Calu3 (cell line): Measurements from ENCODE around the gene FOXD4L3. TPM values are rescaled to one million over a fixed set of nuclear protein-coding genes. Genes with fewer than 3 reads are reported as not detected.
"Not testable (repeated sequence)": the region's sequence is repeated elsewhere in the genome, so short reads cannot be mapped to it uniquely, and the experiment has no call there.

Experiments used
- Bru-seq: library from RNA; stranded (reverse); fragments of 400-500 nt; gene quantifications from one replicate; lab custom pipeline; 2021; lab: Mats Ljungman, UMichigan
- BruChase-seq, 2 experiments: library from RNA; stranded (reverse); fragments of 400-500 nt; gene quantifications; one replicate each; lab custom pipeline; 2021; lab: Mats Ljungman, UMichigan
- BruUV-seq: library from RNA; stranded (reverse); fragments of 400-500 nt; replicated peaks from 2 replicates; lab custom pipeline; 2021; lab: Mats Ljungman, UMichigan
- CTCF ChIA-PET: fragments of 300-600 bp; sonication (Branson Sonifier 250); formaldehyde crosslinking; loops from one replicate; lab custom pipeline; 2022; ENCODE audit warnings: antibody characterized with exemption; lab: Charles Lee
- DNase-seq: peaks from one replicate; pipeline ENCODE4 v3.0.0; 2022
- H3K27ac Mint-ChIP-seq: one replicate; pipeline ENCODE4 v1.8.0; 2022; ENCODE audit warnings: mixed read lengths; ENCODE audit not compliant: unreplicated experiment
- H3K27me3 Mint-ChIP-seq: one replicate; pipeline ENCODE4 v1.8.0; 2022; ENCODE audit warnings: mixed read lengths; ENCODE audit not compliant: unreplicated experiment
- H3K36me3 Mint-ChIP-seq: one replicate; pipeline ENCODE4 v1.8.0; 2022; ENCODE audit warnings: mild to moderate bottlenecking, moderate library complexity, mixed read lengths; ENCODE audit not compliant: insufficient read depth, unreplicated experiment
- H3K4me1 Mint-ChIP-seq: one replicate; pipeline ENCODE4 v1.8.0; 2022; ENCODE audit warnings: mild to moderate bottlenecking, low read depth, mixed read lengths; ENCODE audit not compliant: unreplicated experiment
- H3K4me3 Mint-ChIP-seq: one replicate; pipeline ENCODE4 v1.8.0; 2022; ENCODE audit warnings: mild to moderate bottlenecking, low read depth, moderate library complexity, mixed read lengths; ENCODE audit not compliant: unreplicated experiment
- H3K9me3 Mint-ChIP-seq: one replicate; pipeline ENCODE4 v1.8.0; 2022; ENCODE audit warnings: low read depth, mixed read lengths; ENCODE audit not compliant: unreplicated experiment
- intact Hi-C: fragments of 100-400 bp; cut with micrococcal nuclease; formaldehyde crosslinking; loops from one replicate; pipeline ENCODE4 v1.10.0; 2022; ENCODE audit not compliant: unreplicated experiment
- long read RNA-seq: library from polyadenylated mRNA; stranded (forward); transcript quantifications from one replicate; pipeline ENCODE4 v2.0.0, GENCODE V29; 2022
- total RNA-seq: library from RNA; stranded (reverse); gene quantifications from 2 replicates; pipeline ENCODE4 v1.2.3, GENCODE V29; 2022

Gene FOXD4L3
- total RNA-seq (0.95 and 1.2 TPM in 2 replicates), Bru-seq, nascent RNA (percentile 37 among the genes with signal in this experiment), BruChase-seq, experiment 1, labeled RNA remaining after a 6-hour chase (percentile 24 among the genes with signal in this experiment), BruChase-seq, experiment 2, labeled RNA remaining after a 2-hour chase (percentile 39 among the genes with signal in this experiment)
- long read RNA-seq, result 0 reads

DNA sequence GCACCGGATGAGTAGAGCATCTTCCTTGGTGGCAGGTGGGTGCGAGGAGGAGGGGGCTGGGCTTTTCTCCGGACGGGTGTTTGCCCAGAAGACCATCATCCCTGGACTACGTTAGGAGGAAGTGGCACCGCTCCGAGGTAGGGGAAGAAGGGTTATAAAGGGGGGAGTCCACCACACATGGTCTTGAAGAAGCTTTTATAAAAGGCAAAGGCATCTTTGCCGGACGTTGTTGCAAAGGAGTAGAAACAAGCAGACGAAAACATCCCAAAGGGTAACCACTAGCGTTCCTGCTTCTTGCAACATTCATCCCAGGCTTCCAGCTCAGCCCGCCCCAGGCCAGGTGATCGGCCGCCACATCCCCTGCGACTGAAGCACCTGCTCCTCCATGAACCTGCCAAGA is at the start of gene FOXD4L3:
Gene FOXD4L3, plus strand, starts transcription at position 301 of the 400 bp plus-strand sequence. Its CDS starts 85 bp downstream, at position 386.
- H3K9me3 Mint-ChIP-seq, H3K4me3 Mint-ChIP-seq, CTCF ChIA-PET, H3K4me1 Mint-ChIP-seq, H3K27me3 Mint-ChIP-seq, BruUV-seq, intact Hi-C loops, H3K27ac Mint-ChIP-seq, H3K36me3 Mint-ChIP-seq, DNase-seq: not testable (repeated sequence)

DNA sequence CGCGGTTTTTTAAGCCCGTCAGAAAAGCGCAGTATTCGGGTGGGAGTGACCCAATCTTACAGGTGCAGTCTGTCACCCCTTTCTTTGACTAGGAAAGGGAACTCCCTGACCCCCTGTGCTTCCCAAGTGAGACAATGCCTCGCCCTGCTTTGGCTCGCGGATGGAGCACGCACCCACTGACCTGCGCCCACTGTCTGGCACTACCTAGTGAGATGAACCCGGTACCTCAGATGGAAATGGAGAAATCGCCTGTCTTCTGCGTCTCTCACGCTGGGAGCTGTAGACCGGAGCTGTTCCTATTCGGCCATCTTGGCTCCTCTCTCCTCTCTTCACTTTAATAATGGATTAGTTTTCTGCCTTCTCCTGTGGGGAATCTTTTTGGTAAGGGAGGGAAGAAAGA is 21.6 kb upstream of the FOXD4L3 start:
- H3K4me1 Mint-ChIP-seq, H3K27me3 Mint-ChIP-seq, H3K27ac Mint-ChIP-seq, CTCF ChIA-PET, intact Hi-C loops, H3K4me3 Mint-ChIP-seq, H3K36me3 Mint-ChIP-seq, BruUV-seq, H3K9me3 Mint-ChIP-seq, DNase-seq: not testable (repeated sequence)

GRCh38 chr9:68303771-68304170 is 1.1 kb downstream of the FOXD4L3 start:
- H3K9me3 Mint-ChIP-seq, H3K4me3 Mint-ChIP-seq, H3K27ac Mint-ChIP-seq, DNase-seq, H3K36me3 Mint-ChIP-seq, intact Hi-C loops, BruUV-seq, CTCF ChIA-PET, H3K27me3 Mint-ChIP-seq, H3K4me1 Mint-ChIP-seq: not testable (repeated sequence)

DNA sequence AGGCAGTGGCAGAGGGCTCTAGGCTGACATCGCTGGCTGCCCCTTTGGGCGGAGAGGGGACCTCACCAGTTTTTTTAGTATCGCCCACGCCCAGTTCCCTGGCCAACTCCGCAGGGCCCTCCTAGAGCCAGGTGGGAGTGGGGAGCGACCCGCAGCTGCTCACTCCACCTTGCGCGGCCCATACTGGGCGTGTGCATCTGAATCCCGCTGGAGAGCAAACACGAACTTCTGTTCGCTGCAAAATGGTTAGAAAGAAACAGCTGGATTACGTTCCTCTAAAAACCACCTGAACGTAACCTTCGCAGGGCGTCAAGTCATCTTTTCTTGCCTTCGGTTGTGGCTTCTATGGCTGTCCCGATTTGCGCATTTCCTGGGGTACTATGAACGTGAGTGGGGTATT is 1.5 kb downstream of the FOXD4L3 start:
- not testable (repeated sequence) for BruUV-seq, H3K4me1 Mint-ChIP-seq

GRCh38 chr9:68304777-68305176 is 2.1 kb downstream of the FOXD4L3 start:
- not testable (repeated sequence) for H3K27ac Mint-ChIP-seq, H3K27me3 Mint-ChIP-seq, BruUV-seq

More for the DNA sequence above, 1.5 kb downstream of the FOXD4L3 start:
- intact Hi-C loops, H3K4me3 Mint-ChIP-seq, CTCF ChIA-PET, H3K27me3 Mint-ChIP-seq, H3K27ac Mint-ChIP-seq, H3K36me3 Mint-ChIP-seq, H3K9me3 Mint-ChIP-seq, DNase-seq: not testable (repeated sequence)

GRCh38 chr9:68305680-68306285 is 3.1 kb downstream of the FOXD4L3 start:
- H3K4me3 Mint-ChIP-seq, H3K27ac Mint-ChIP-seq, CTCF ChIA-PET: not testable (repeated sequence)

More at GRCh38 chr9:68304777-68305176, 2.1 kb downstream of the FOXD4L3 start:
- H3K4me3 Mint-ChIP-seq, intact Hi-C loops, CTCF ChIA-PET, DNase-seq, H3K4me1 Mint-ChIP-seq, H3K9me3 Mint-ChIP-seq, H3K36me3 Mint-ChIP-seq: not testable (repeated sequence)

DNA sequence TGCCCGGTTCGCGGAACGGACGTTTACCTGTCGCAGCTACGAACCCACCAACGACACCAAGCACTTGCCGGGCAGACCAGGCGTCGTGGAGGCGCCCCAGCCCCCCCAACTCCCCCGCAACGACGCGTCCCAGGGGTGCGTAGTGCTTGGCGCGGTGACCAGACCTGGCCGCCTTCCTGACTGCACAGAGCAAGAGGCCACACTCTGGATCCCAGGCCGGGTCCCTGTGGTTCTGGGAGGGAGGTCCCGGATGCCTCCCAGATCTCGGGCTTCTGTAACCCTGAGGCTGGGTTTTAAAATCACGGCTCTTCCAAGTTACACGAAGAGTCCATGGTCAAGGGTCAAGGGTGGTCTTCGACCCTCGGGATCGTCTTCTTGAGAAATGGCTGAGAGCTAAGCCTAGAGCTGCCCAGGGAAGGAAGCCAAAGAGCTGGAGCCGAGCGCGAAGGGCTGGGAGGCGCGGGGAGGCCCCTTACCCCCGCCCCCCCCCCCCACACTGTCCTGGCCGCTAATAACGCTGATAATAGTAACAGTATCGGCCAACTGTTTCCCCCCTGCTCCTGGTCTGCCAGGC is 3.8 kb downstream of the FOXD4L3 start:
- H3K9me3 Mint-ChIP-seq, BruUV-seq, DNase-seq, H3K27ac Mint-ChIP-seq, intact Hi-C loops, CTCF ChIA-PET, H3K27me3 Mint-ChIP-seq, H3K4me3 Mint-ChIP-seq, H3K4me1 Mint-ChIP-seq, H3K36me3 Mint-ChIP-seq: not testable (repeated sequence)

More at GRCh38 chr9:68305680-68306285, 3.1 kb downstream of the FOXD4L3 start:
- H3K36me3 Mint-ChIP-seq, DNase-seq, H3K4me1 Mint-ChIP-seq, H3K27me3 Mint-ChIP-seq, BruUV-seq, H3K9me3 Mint-ChIP-seq, intact Hi-C loops: not testable (repeated sequence)

GRCh38 chr9:68307127-68307526 is 4.5 kb downstream of the FOXD4L3 start:
- H3K27me3 Mint-ChIP-seq, intact Hi-C loops, BruUV-seq, H3K27ac Mint-ChIP-seq, H3K4me1 Mint-ChIP-seq, H3K9me3 Mint-ChIP-seq, H3K36me3 Mint-ChIP-seq, CTCF ChIA-PET, DNase-seq, H3K4me3 Mint-ChIP-seq: not testable (repeated sequence)

DNA sequence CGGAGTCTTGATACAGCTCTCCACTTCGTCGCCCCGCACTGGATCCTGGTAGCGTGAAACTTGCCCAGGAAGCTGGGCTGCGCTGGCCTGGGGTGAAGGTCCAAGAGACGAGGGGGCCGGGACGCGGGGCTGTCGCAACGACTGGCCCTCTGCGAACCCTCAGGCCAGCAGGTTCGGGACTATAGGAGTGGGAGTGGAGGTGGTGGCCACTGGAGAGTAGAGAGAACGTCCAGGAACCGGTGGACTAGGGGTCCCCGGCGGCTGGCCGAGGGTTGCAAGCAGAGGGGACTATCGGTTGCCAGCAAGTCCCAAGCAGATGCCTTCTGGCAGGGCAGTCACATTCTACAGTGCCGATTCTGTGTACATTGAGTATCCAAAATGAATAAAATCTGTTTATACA is 5.0 kb downstream of the FOXD4L3 start:
- H3K4me3 Mint-ChIP-seq, BruUV-seq, CTCF ChIA-PET, H3K36me3 Mint-ChIP-seq, H3K9me3 Mint-ChIP-seq, H3K4me1 Mint-ChIP-seq, DNase-seq, H3K27me3 Mint-ChIP-seq, intact Hi-C loops, H3K27ac Mint-ChIP-seq: not testable (repeated sequence)

DNA sequence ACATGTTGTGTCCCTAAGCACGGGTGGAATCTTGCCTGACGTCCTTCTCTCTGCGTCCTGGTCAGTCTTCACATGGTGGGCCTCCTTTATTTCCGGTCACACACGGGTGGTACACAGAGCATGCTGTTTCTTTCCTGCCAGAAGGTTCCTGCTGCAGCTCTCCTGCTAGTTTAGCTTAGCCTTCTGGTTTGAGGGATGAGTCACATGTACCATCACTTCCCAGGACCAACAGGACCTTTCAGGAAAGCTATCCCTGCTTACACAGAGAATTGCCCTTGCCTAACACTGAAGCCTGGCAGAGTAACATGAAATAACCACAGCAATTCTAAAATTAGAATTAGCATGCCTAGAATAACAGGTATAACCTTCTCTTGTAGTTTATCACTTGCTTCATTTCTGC is 8.5 kb downstream of the FOXD4L3 start:
- H3K27ac Mint-ChIP-seq, DNase-seq, H3K9me3 Mint-ChIP-seq, H3K36me3 Mint-ChIP-seq, H3K4me3 Mint-ChIP-seq, H3K27me3 Mint-ChIP-seq, BruUV-seq, H3K4me1 Mint-ChIP-seq, intact Hi-C loops, CTCF ChIA-PET: not testable (repeated sequence)
